ENCODE data around the gene STS. TPM values are rescaled to one million over a fixed set of nuclear protein-coding genes. Genes with fewer than 3 reads are reported as not detected.

Gene STS
- total RNA-seq, 6 donors from 2014 or later, result 5.2 to 15.1 (median 9.6) TPM

GRCh38 chrX:7190157-7190556 is 42.6 kb downstream of the STS start:
- Histone ChIP-seq H3K4me1 (no peaks in the 10 kb centered on the region), H3K36me3 (no peaks in the 10 kb centered on the region), H3K27ac (no peak overlapping the region), H3K9me3 (no peaks in the 10 kb centered on the region), H3K4me3 (no peak overlapping the region), H3K27me3 (no peaks in the 10 kb centered on the region)
- TF ChIP-seq POLR2AphosphoS5 (IDR thresholded peaks at IDR 0.05) (no peak), CTCF (IDR thresholded peaks at IDR 0.05) (no peak), EP300 (IDR thresholded peaks at IDR 0.05) (no peak), POLR2A (IDR thresholded peaks at IDR 0.05) (no peak)
- WGBS, 2 donors, result 79 to 98% methylated on average over 2 of the region's 2 CpGs
- no peak for DNase-seq
- no peak for ATAC-seq (ENCODE audit: low FRiP score in 2 of 2)

- no peaks in the 10 kb centered on the region for H3K27me3 ChIP-seq
- 94% methylated on average over 2 of the region's 2 CpGs; no CpG with 5 or more reads in 1 of the 2 donors for WGBS, 2 donors
- no peak overlapping the region for H3K27ac ChIP-seq
- no peaks in the 10 kb centered on the region for H3K36me3 ChIP-seq
- ATAC-seq (ENCODE audit: low FRiP score in 2 of 2) (no peak), DNase-seq (no peak)
- no peaks in the 10 kb centered on the region for H3K4me1 ChIP-seq
- H3K9me3 ChIP-seq, result no peaks in the 10 kb centered on the region
- TF ChIP-seq CTCF (IDR thresholded peaks at IDR 0.05), result no peak
- no peak for TF ChIP-seq EP300 (IDR thresholded peaks at IDR 0.05)
- no peak for TF ChIP-seq POLR2A (IDR thresholded peaks at IDR 0.05)
- no peak for TF ChIP-seq POLR2AphosphoS5 (IDR thresholded peaks at IDR 0.05)
- no peak overlapping the region for H3K4me3 ChIP-seq
Observed at GRCh38 chrX:7191681-7192110, 44.2 kb downstream of the STS start.

GRCh38 chrX:7192871-7193270 is 45.4 kb downstream of the STS start:
- ATAC-seq (ENCODE audit: low FRiP score in 2 of 2) (no peak), DNase-seq (no peak)
- H3K36me3 ChIP-seq, result no peaks in the 10 kb centered on the region
- H3K4me3 ChIP-seq, result no peak overlapping the region
- no peak for TF ChIP-seq POLR2AphosphoS5 (IDR thresholded peaks at IDR 0.05)
- TF ChIP-seq POLR2A (IDR thresholded peaks at IDR 0.05), result no peak
- no peak for TF ChIP-seq EP300 (IDR thresholded peaks at IDR 0.05)
- no peak for TF ChIP-seq CTCF (IDR thresholded peaks at IDR 0.05)
- H3K9me3 ChIP-seq, result no peaks in the 10 kb centered on the region
- 93 to 95% methylated on average over 7 of the region's 7 CpGs for WGBS, 2 donors
- H3K27me3 ChIP-seq, result no peaks in the 10 kb centered on the region
- H3K27ac ChIP-seq, result no peak overlapping the region
- no peaks in the 10 kb centered on the region for H3K4me1 ChIP-seq

GRCh38 chrX:7194606-7195005 is 47.1 kb downstream of the STS start:
- DNase-seq (no peak), ATAC-seq (ENCODE audit: low FRiP score in 2 of 2) (no peak)
- Histone ChIP-seq H3K4me3 (no peak overlapping the region), H3K9me3 (no peaks in the 10 kb centered on the region), H3K36me3 (no peaks in the 10 kb centered on the region), H3K4me1 (no peaks in the 10 kb centered on the region), H3K27ac (no peak overlapping the region), H3K27me3 (no peaks in the 10 kb centered on the region)
- WGBS, 2 donors, result 97% methylated on average over 11 of the region's 11 CpGs
- TF ChIP-seq POLR2AphosphoS5 (IDR thresholded peaks at IDR 0.05) (no peak), CTCF (IDR thresholded peaks at IDR 0.05) (no peak), EP300 (IDR thresholded peaks at IDR 0.05) (no peak), POLR2A (IDR thresholded peaks at IDR 0.05) (no peak)

Small RNAs within 50 kb of the gene (small RNA-seq; reads per million reads assigned to genes)
- gene MIR4767, result 0 to 0.14 (median 0.06) reads per million in 4 donors

Other genes with a start within 250 kb of the STS start
- 10 to 100 TPM; 15.0 to 48.2 (median 25.8) TPM for gene PUDP, start 441 bp downstream of the STS start, total RNA-seq

Measured in upper lobe of left lung (tissue), 6 donors.